SU-DHL-6 (cell line): ENCODE results near the gene TPK1.

ENCODE experiments used
- CTCF ChIP-seq: fragments of 200-600 bp; sonication (generic); IDR thresholded peaks from one replicate; pipeline ENCODE4 v1.5.1; 2017; ENCODE audit warnings: antibody characterized with exemption, mild to moderate bottlenecking, low read length, moderate library complexity; ENCODE audit not compliant: insufficient read depth, poor library complexity, severe bottlenecking
- EZH2phosphoT487 ChIP-seq: fragments of 200-600 bp; sonication (generic), shearing (Covaris generic); conservative IDR thresholded peaks from 2 replicates; pipeline ENCODE4 v1.6.1; 2018; ENCODE audit warnings: mild to moderate bottlenecking, antibody characterized with exemption, low read length, moderate library complexity, mixed read lengths

GRCh38 chr7:144415858-144416257 lies 420.0 kb downstream of the TPK1 start:
- TF ChIP-seq CTCF (no peak), EZH2phosphoT487 (no peak)
